IPS DF 6.9 (cell line): ENCODE data around the gene PDGFC.

Experiments
- DNase-seq: peaks from one replicate; pipeline ENCODE4 v3.0.0-alpha.2; 2013; ENCODE audit warnings: low read depth, low spot score
- H3K27ac ChIP-seq: one replicate; pipeline ENCODE4 v1.5.1; 2013; ENCODE audit warnings: low read length, control low read depth
- H3K27me3 ChIP-seq: 2 replicates; pipeline ENCODE4 v1.6.1; 2013; ENCODE audit warnings: mild to moderate bottlenecking, low read length; ENCODE audit not compliant: control insufficient read depth, insufficient read depth
- H3K36me3 ChIP-seq: 2 replicates; pipeline ENCODE4 v1.6.1; 2013; ENCODE audit warnings: low read length; ENCODE audit not compliant: control insufficient read depth, insufficient read depth
- H3K4me1 ChIP-seq: 2 replicates; pipeline ENCODE4 v1.6.1; 2013; ENCODE audit warnings: low read length; ENCODE audit not compliant: control insufficient read depth, insufficient read depth
- H3K4me3 ChIP-seq: 2 replicates; pipeline ENCODE4 v1.5.1; 2013; ENCODE audit warnings: mild to moderate bottlenecking, low read length
- H3K9me3 ChIP-seq: 2 replicates; pipeline ENCODE4 v1.6.1; 2013; ENCODE audit warnings: low read length, inconsistent platforms; ENCODE audit not compliant: control insufficient read depth, insufficient read depth
- WGBS: extraction: QIAGEN DNeasy Blood & Tissue Kit; methylation state at CpG from one replicate; pipeline ENCODE4 v1.1.7; 2013; ENCODE audit warnings: mixed read lengths, missing lambda C conversion rate; ENCODE audit not compliant: insufficient read length, insufficient coverage; 5-methylcytosine and 5-hydroxymethylcytosine counted together

Gene PDGFC

GRCh38 chr4:156962058-156962358 is 9.6 kb downstream of the PDGFC start:
- Histone ChIP-seq H3K27ac (no peak overlapping the region), H3K27me3 (no peaks in the 10 kb centered on the region), H3K4me3 (no peak overlapping the region), H3K4me1 (no peaks in the 10 kb centered on the region; the same call in 1 of the 2 replicates), H3K36me3 (no peaks in the 10 kb centered on the region), H3K9me3 (no peaks in the 10 kb centered on the region)
- WGBS, result no CpG with 5 or more reads among the region's 3 CpGs
- no peak for DNase-seq

- no peaks in the 10 kb centered on the region for H3K36me3 ChIP-seq
- no peaks in the 10 kb centered on the region for H3K27me3 ChIP-seq
- H3K4me3 ChIP-seq, result no peak overlapping the region
- no CpG with 5 or more reads among the region's 9 CpGs for WGBS
- no peaks in the 10 kb centered on the region for H3K9me3 ChIP-seq
- H3K27ac ChIP-seq, result no peak overlapping the region
- no peak for DNase-seq
- no peaks in the 10 kb centered on the region; the same call in 1 of the 2 replicates for H3K4me1 ChIP-seq
Observed at GRCh38 chr4:156961196-156962057, 10.2 kb downstream of the PDGFC start.

DNA sequence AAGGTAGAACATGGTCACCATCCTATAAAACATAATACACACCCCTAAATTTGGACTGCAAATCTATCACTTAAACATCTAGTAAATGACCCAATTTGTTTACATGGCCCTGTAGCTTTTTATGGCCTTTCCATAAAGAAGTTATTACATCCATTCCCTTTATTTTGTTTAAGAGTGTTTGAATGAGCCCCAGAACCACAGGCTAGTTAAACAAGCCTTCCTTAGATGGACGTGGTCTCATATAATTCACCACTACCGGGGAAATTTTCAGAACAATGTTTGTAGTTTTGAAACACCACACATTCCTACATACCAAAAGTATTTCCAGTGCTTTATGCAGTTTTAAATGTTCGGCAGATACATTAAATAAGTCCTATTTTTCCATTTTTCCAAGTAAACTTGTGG is 12.3 kb downstream of the PDGFC start:
- no peak overlapping the region for H3K4me3 ChIP-seq
- no peaks in the 10 kb centered on the region; the same call in 1 of the 2 replicates for H3K4me1 ChIP-seq
- H3K27me3 ChIP-seq, result no peaks in the 10 kb centered on the region
- H3K36me3 ChIP-seq, result no peaks in the 10 kb centered on the region
- no peak overlapping the region for H3K27ac ChIP-seq
- no peak for DNase-seq
- no peaks in the 10 kb centered on the region for H3K9me3 ChIP-seq
- WGBS, result no CpG with 5 or more reads among the region's 3 CpGs

GRCh38 chr4:156958276-156959074 is 13.1 kb downstream of the PDGFC start:
- Histone ChIP-seq H3K36me3 (no peaks in the 10 kb centered on the region), H3K4me1 (no peaks in the 10 kb centered on the region; the same call in 1 of the 2 replicates), H3K27me3 (no peaks in the 10 kb centered on the region), H3K27ac (no peak overlapping the region), H3K9me3 (no peaks in the 10 kb centered on the region), H3K4me3 (no peak overlapping the region)
- DNase-seq, result no peak
- WGBS, result 100% methylated on average over 1 of the region's 2 CpGs

- DNase-seq, result no peak
Observed at GRCh38 chr4:156957556-156957955, 14.0 kb downstream of the PDGFC start.

GRCh38 chr4:156956826-156957368 is 14.7 kb downstream of the PDGFC start:
- Histone ChIP-seq H3K27ac (no peak overlapping the region), H3K36me3 (no peaks in the 10 kb centered on the region), H3K9me3 (no peaks in the 10 kb centered on the region), H3K4me3 (no peak overlapping the region), H3K4me1 (no peaks in the 10 kb centered on the region), H3K27me3 (no peaks in the 10 kb centered on the region)
- no CpG with 5 or more reads among the region's 6 CpGs for WGBS
- no peak for DNase-seq

More at GRCh38 chr4:156957556-156957955, 14.0 kb downstream of the PDGFC start:
- Histone ChIP-seq H3K36me3 (no peaks in the 10 kb centered on the region), H3K27me3 (no peaks in the 10 kb centered on the region), H3K9me3 (no peaks in the 10 kb centered on the region), H3K4me1 (no peaks in the 10 kb centered on the region; the same call in 1 of the 2 replicates), H3K27ac (no peak overlapping the region), H3K4me3 (no peak overlapping the region)
- no CpG with 5 or more reads among the region's 3 CpGs for WGBS

DNA sequence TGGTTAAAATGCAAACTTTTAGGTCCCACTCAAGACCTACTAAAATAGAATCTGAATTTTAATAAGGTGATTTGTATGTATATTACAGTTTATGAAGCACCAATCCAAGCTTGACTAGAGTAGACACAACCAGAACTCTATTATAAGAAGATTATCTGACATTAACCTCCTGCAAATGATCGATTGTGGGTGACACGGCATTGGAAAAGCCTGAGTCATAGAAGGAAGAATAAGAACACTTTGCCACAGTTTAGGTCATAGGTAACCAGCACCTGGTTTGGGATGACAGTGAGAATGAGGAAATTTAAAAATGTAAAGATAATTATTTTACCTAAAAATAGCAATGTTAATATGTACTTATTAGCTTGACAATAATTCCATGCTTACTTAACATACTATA is 15.2 kb downstream of the PDGFC start:
- H3K4me1 ChIP-seq, result no peaks in the 10 kb centered on the region
- no peak for DNase-seq

GRCh38 chr4:156954587-156954986 is 17.0 kb downstream of the PDGFC start:
- no CpG with 5 or more reads among the region's 3 CpGs for WGBS
- no peak for DNase-seq
- no peak overlapping the region for H3K4me3 ChIP-seq
- no peak overlapping the region for H3K27ac ChIP-seq
- no peaks in the 10 kb centered on the region for H3K9me3 ChIP-seq
- H3K4me1 ChIP-seq, result no peaks in the 10 kb centered on the region
- no peaks in the 10 kb centered on the region for H3K27me3 ChIP-seq
- H3K36me3 ChIP-seq, result no peaks in the 10 kb centered on the region

More for the DNA sequence above, 15.2 kb downstream of the PDGFC start:
- H3K4me3 ChIP-seq, result no peak overlapping the region
- H3K9me3 ChIP-seq, result no peaks in the 10 kb centered on the region
- H3K27me3 ChIP-seq, result no peaks in the 10 kb centered on the region
- no peak overlapping the region for H3K27ac ChIP-seq
- no CpG with 5 or more reads among the region's 2 CpGs for WGBS
- H3K36me3 ChIP-seq, result no peaks in the 10 kb centered on the region

DNA sequence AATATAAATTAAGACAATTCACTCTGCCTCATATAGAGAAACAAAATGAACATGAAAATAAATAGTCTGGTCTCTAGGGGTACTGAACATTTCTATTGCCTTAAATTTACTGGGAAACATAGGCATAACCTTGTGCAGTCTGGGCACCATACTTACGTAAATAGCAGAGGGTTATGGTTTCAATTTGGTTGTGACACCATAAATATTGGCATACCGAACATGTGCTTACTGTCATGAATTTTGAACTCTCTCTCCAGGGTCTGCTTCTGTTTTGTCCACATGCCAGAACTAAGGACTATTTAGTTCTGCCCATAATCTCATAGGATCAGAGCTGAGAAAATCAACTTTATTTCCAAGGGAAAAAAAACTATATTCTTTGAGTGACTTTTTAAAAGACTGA is 17.6 kb downstream of the PDGFC start:
- no peaks in the 10 kb centered on the region for H3K9me3 ChIP-seq
- no peak overlapping the region for H3K27ac ChIP-seq
- no peaks in the 10 kb centered on the region for H3K27me3 ChIP-seq
- no peak for DNase-seq
- H3K4me1 ChIP-seq, result no peaks in the 10 kb centered on the region
- H3K4me3 ChIP-seq, result no peak overlapping the region
- H3K36me3 ChIP-seq, result no peaks in the 10 kb centered on the region
- no CpG with 5 or more reads among the region's 2 CpGs for WGBS

GRCh38 chr4:156953001-156953400 is 18.6 kb downstream of the PDGFC start:
- no peaks in the 10 kb centered on the region for H3K9me3 ChIP-seq
- DNase-seq, result no peak
- H3K4me1 ChIP-seq, result no peaks in the 10 kb centered on the region
- WGBS, result no CpG with 5 or more reads among the region's 1 CpG
- no peak overlapping the region for H3K4me3 ChIP-seq
- H3K27ac ChIP-seq, result no peak overlapping the region
- H3K36me3 ChIP-seq, result no peaks in the 10 kb centered on the region
- H3K27me3 ChIP-seq, result no peaks in the 10 kb centered on the region
